NCI-H82 treated with DMSO at 0.1 percent for 48 hours (cell line): ENCODE results near the gene TMSB4X.
"Not testable (repeated sequence)": the region's sequence is repeated elsewhere in the genome, so short reads cannot be mapped to it uniquely, and the experiment has no call there.

ENCODE experiments used
- DNase-seq: peaks from one replicate; lab custom pipeline; 2025; ENCODE audit not compliant: unreplicated experiment; lab: John Stamatoyannopoulos, UW

The TMSB4X gene

GRCh38 chrX:12954981-12955380 is 19.9 kb upstream of the TMSB4X start:
- no peak for DNase-seq

GRCh38 chrX:12955882-12956703 is 18.8 kb upstream of the TMSB4X start:
- DNase-seq = no peak

GRCh38 chrX:12956704-12957534 is 18.0 kb upstream of the TMSB4X start:
- DNase-seq = no peak

GRCh38 chrX:12958059-12958458 is 16.9 kb upstream of the TMSB4X start:
- DNase-seq = no peak

GRCh38 chrX:12958461-12958860 is 16.4 kb upstream of the TMSB4X start:
- DNase-seq = no peak

- no peak for DNase-seq
These were observed 13.7 kb upstream of the TMSB4X start for GRCh38 chrX:12961196-12961718.

- no peak for DNase-seq
These were observed 12.8 kb upstream of the TMSB4X start for GRCh38 chrX:12962041-12962504.

- not testable (repeated sequence) for DNase-seq
These were observed 11.6 kb upstream of the TMSB4X start for GRCh38 chrX:12963210-12963850.

GRCh38 chrX:12965131-12965940 is 9.6 kb upstream of the TMSB4X start:
- no peak for DNase-seq

GRCh38 chrX:12966151-12966550 is 8.8 kb upstream of the TMSB4X start:
- DNase-seq = no peak

- DNase-seq = no peak
These were observed 7.0 kb upstream of the TMSB4X start for GRCh38 chrX:12967711-12968465.

GRCh38 chrX:12970691-12971202 is 4.2 kb upstream of the TMSB4X start:
- no peak for DNase-seq

GRCh38 chrX:12971282-12972003 is 3.5 kb upstream of the TMSB4X start:
- no peak for DNase-seq

- DNase-seq = no peak
These were observed 2.7 kb upstream of the TMSB4X start for GRCh38 chrX:12972243-12972642.

- no peak for DNase-seq
These were observed 1.9 kb upstream of the TMSB4X start for GRCh38 chrX:12972878-12973560.

- no peak for DNase-seq
These were observed 1.2 kb upstream of the TMSB4X start for GRCh38 chrX:12973561-12974304.

- DNase-seq = no peak
These were observed 560 bp upstream of the TMSB4X start for GRCh38 chrX:12974305-12974795.

- no peak for DNase-seq
These were observed 708 bp downstream of the TMSB4X start for GRCh38 chrX:12975670-12975965.
